ENCODE results near the gene CFH.
"Not testable (repeated sequence)": the region's sequence is repeated elsewhere in the genome, so short reads cannot be mapped to it uniquely, and the experiment has no call there.

GRCh38 chr1:196639291-196639690 lies 12.6 kb upstream of the CFH start:
- not testable (repeated sequence) for TF ChIP-seq CTCF, EP300 (IDR thresholded peaks at IDR 0.05)
